Loucy (cell line): Measurements from ENCODE around the gene CNN2.
A peak's percentile ranks its signal among the peaks of the same experiment; 100 is the strongest.

Experiments
- H2AFZ ChIP-seq: fragments of 200-600 bp; sonication (generic); 2 replicates; pipeline ENCODE4 v1.6.0; 2016; ENCODE audit warnings: antibody characterized with exemption, mild to moderate bottlenecking, low read length, moderate library complexity
- H3F3A ChIP-seq: fragments of 200-600 bp; 2 replicates; pipeline ENCODE4 v1.6.0; 2016; ENCODE audit warnings: antibody characterized with exemption, low read depth, mild to moderate bottlenecking
- H3K27me3 ChIP-seq: fragments of 200-600 bp; sonication (generic); 2 replicates; pipeline ENCODE4 v1.6.1; 2014; ENCODE audit warnings: low read length, mild to moderate bottlenecking; ENCODE audit not compliant: insufficient read depth, poor library complexity, severe bottlenecking
- H3K36me3 ChIP-seq: fragments of 200-600 bp; sonication (generic); 2 replicates; pipeline ENCODE4 v1.6.1; 2016; ENCODE audit warnings: low read length; ENCODE audit not compliant: insufficient read depth
- H3K4me1 ChIP-seq: fragments of 200-600 bp; sonication (generic); 2 replicates; pipeline ENCODE4 v1.5.1; 2014; ENCODE audit warnings: low read length, mild to moderate bottlenecking; ENCODE audit not compliant: insufficient read depth, poor library complexity, severe bottlenecking
- H3K4me2 ChIP-seq: fragments of 200-600 bp; sonication (generic); 2 replicates; pipeline ENCODE4 v1.6.0; 2014; ENCODE audit warnings: antibody characterized with exemption, low read length, low read depth, mild to moderate bottlenecking; ENCODE audit not compliant: poor library complexity, severe bottlenecking
- H3K4me3 ChIP-seq: fragments of 200-600 bp; sonication (generic); 2 replicates; pipeline ENCODE4 v1.5.1; 2014; ENCODE audit warnings: low read length, mild to moderate bottlenecking, mixed read lengths; ENCODE audit not compliant: poor library complexity, severe bottlenecking
- H3K79me2 ChIP-seq: fragments of 200-600 bp; sonication (generic); 2 replicates; pipeline ENCODE4 v1.6.1; 2014; ENCODE audit warnings: low read length; ENCODE audit not compliant: insufficient read depth
- H3K9ac ChIP-seq: fragments of 200-600 bp; sonication (generic); 2 replicates; pipeline ENCODE4 v1.6.0; 2014; ENCODE audit warnings: mild to moderate bottlenecking, low read depth, low read length, moderate library complexity; ENCODE audit not compliant: poor library complexity, severe bottlenecking
- H3K9me2 ChIP-seq: fragments of 200-600 bp; sonication (generic); replicated peaks from 2 replicates; pipeline ENCODE4 v1.6.1; 2016; ENCODE audit warnings: low read depth, low read length, mixed read lengths
- H3K9me3 ChIP-seq: fragments of 200-600 bp; sonication (generic); 2 replicates; pipeline ENCODE4 v1.6.1; 2014; ENCODE audit warnings: mild to moderate bottlenecking, antibody characterized with exemption, low read length, low read depth; ENCODE audit not compliant: insufficient read depth
- H4K20me1 ChIP-seq: fragments of 200-600 bp; sonication (generic); 2 replicates; pipeline ENCODE4 v1.6.0; 2014; ENCODE audit warnings: antibody characterized with exemption, low read length, mild to moderate bottlenecking; ENCODE audit not compliant: insufficient read depth, poor library complexity, severe bottlenecking
- CTCF ChIP-seq: fragments of 200-600 bp; sonication (generic); conservative IDR thresholded peaks from 2 replicates; pipeline ENCODE4 v1.5.1; 2014; ENCODE audit warnings: mild to moderate bottlenecking, antibody characterized with exemption, low read length
- EZH2phosphoT487 ChIP-seq: fragments of 200-600 bp; IDR thresholded peaks from 2 replicates; pipeline ENCODE4 v1.6.1; 2018; ENCODE audit warnings: antibody characterized with exemption, mild to moderate bottlenecking, moderate library complexity, borderline replicate concordance

Gene CNN2

DNA sequence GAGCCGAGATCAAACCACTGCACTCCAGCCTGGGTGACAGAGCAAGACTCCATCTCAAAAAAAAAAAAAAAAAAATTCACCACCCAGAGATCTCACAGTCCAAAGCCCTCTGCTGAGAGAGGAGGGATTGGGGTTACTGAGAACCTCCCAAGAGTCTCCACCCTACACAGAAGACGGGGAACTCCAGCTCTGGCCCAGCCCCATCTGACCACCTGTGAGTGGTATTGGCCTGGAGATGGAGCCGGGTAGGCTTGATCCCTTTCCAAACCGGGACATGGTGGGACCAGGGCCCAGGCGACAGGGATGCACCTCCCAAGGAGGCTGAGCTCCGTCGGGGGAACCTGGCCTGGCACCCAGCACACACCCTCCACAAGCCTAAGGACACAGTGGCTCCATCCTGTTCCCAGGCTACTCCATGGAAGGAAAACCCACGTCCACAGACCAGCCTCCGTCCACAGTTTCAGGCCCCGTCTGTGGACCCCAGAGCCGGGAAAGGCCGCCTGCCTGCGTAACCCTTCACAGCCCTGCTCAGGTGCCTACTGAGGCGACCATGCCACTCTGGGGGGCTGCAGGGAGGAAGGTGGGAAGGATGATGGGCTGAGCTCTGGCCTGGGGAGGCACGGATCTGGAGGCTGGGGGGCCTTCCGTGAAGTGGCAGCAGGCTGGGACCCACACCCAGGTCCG lies 7.3 kb upstream of the CNN2 start:
- H3F3A ChIP-seq: peaks cover 10% of the 10 kb centered on the region; the same call in 1 of the 2 replicates
- no peaks in the 10 kb centered on the region for H3K9me3 ChIP-seq
- no peaks in the 10 kb centered on the region for H3K9me2 ChIP-seq
- peak overlapping the region; percentile 97 for H3K4me2 ChIP-seq
- H3K36me3 ChIP-seq: peaks cover under 1% of the 10 kb centered on the region; the same call in 1 of the 2 replicates
- peak overlapping the region; percentile 99 for H3K4me3 ChIP-seq
- no peak overlapping the region for H2AFZ ChIP-seq
- H3K79me2 ChIP-seq: peaks cover 68% of the 10 kb centered on the region
- H3K9ac ChIP-seq: peak overlapping the region; percentile 97
- peaks cover 66% of the 10 kb centered on the region for H4K20me1 ChIP-seq
- peaks cover 4% of the 10 kb centered on the region for H3K27me3 ChIP-seq
- peaks cover 26% of the 10 kb centered on the region for H3K4me1 ChIP-seq
- TF ChIP-seq EZH2phosphoT487 (no peak), CTCF (no peak)

GRCh38 chr19:1019616-1019961 lies 6.8 kb upstream of the CNN2 start:
- Histone ChIP-seq H3K27me3 (peaks cover 4% of the 10 kb centered on the region), H3K36me3 (no peaks in the 10 kb centered on the region), H3K9ac (peak overlapping the region; percentile 97), H3K9me3 (no peaks in the 10 kb centered on the region), H3K4me1 (peaks cover 26% of the 10 kb centered on the region), H3F3A (peaks cover 13% of the 10 kb centered on the region; the same call in 1 of the 2 replicates), H3K4me2 (peak overlapping the region; percentile 97), H4K20me1 (peaks cover 61% of the 10 kb centered on the region), H3K9me2 (no peaks in the 10 kb centered on the region), H2AFZ (no peak overlapping the region), H3K4me3 (peak overlapping the region; percentile 99), H3K79me2 (peaks cover 63% of the 10 kb centered on the region)
- no peak for TF ChIP-seq EZH2phosphoT487
- TF ChIP-seq CTCF: no peak

- Histone ChIP-seq H3K79me2 (peaks cover 57% of the 10 kb centered on the region), H3F3A (peaks cover 13% of the 10 kb centered on the region; the same call in 1 of the 2 replicates), H3K9me3 (no peaks in the 10 kb centered on the region), H3K4me3 (peak overlapping the region; percentile 99), H3K9me2 (no peaks in the 10 kb centered on the region), H4K20me1 (peaks cover 55% of the 10 kb centered on the region), H3K4me1 (peaks cover 26% of the 10 kb centered on the region), H3K36me3 (no peaks in the 10 kb centered on the region), H3K9ac (peak overlapping the region; percentile 97), H3K4me2 (peak overlapping the region; percentile 97), H2AFZ (no peak overlapping the region), H3K27me3 (peaks cover 4% of the 10 kb centered on the region)
- no peak for TF ChIP-seq EZH2phosphoT487
- TF ChIP-seq CTCF: no peak
These were observed 6.2 kb upstream of the CNN2 start for GRCh38 chr19:1019980-1020867.
